PFSK-1 (cell line): ENCODE results near the gene KCNQ1OT1.

Experiments
- FOXP2 ChIP-seq: optimal IDR thresholded peaks from 2 replicates; pipeline ENCODE3; 2011; ENCODE audit warnings: borderline replicate concordance, control low read depth, inconsistent platforms; ENCODE audit not compliant: insufficient read depth; ENCODE audit errors: extremely low read length, extremely low read depth
- POLR2AphosphoS5 ChIP-seq: IDR thresholded peaks from 2 replicates; pipeline ENCODE4 v1.6.1; 2012; ENCODE audit warnings: low read depth, mild to moderate bottlenecking, control low read depth, low read length, moderate library complexity
- SIN3A ChIP-seq: IDR thresholded peaks from 2 replicates; pipeline ENCODE4 v1.6.1; 2012; ENCODE audit warnings: mild to moderate bottlenecking, low read length, moderate library complexity, borderline replicate concordance; ENCODE audit not compliant: insufficient read depth
- TAF1 ChIP-seq: IDR thresholded peaks from 2 replicates; pipeline ENCODE4 v1.6.1; 2012; ENCODE audit warnings: low read length, control low read depth, borderline replicate concordance; ENCODE audit not compliant: insufficient read depth

GRCh38 chr11:2691355-2691761 is 8.4 kb downstream of the KCNQ1OT1 start:
- TF ChIP-seq POLR2AphosphoS5 (no peak), TAF1 (no peak), SIN3A (no peak), FOXP2 (no peak)
